GM19238 (cell line): Measurements from ENCODE around the gene DHX8.

Experiments
- DNase-seq: peaks from one replicate; pipeline ENCODE4 v3.0.0; 2011; ENCODE audit warnings: low spot score; ENCODE audit not compliant: insufficient read length

DHX8 gene

GRCh38 chr17:43524945-43525575 lies 41.3 kb downstream of the DHX8 start:
- DNase-seq, result no peak

- no peak for DNase-seq
These were observed 43.3 kb downstream of the DHX8 start for GRCh38 chr17:43526886-43527648.

- no peak for DNase-seq
These were observed 44.7 kb downstream of the DHX8 start for GRCh38 chr17:43528319-43528987.

- no peak for DNase-seq
These were observed 45.4 kb downstream of the DHX8 start for GRCh38 chr17:43528988-43529814.

GRCh38 chr17:43529947-43530287 lies 46.1 kb downstream of the DHX8 start:
- DNase-seq, result no peak

GRCh38 chr17:43530288-43531081 lies 46.7 kb downstream of the DHX8 start:
- DNase-seq, result no peak

- no peak for DNase-seq
These were observed 47.3 kb downstream of the DHX8 start for GRCh38 chr17:43531082-43531378.

- DNase-seq, result no peak
These were observed 48.2 kb downstream of the DHX8 start for GRCh38 chr17:43531955-43532354.

GRCh38 chr17:43532581-43532980 lies 48.8 kb downstream of the DHX8 start:
- no peak for DNase-seq

GRCh38 chr17:43533699-43534098 lies 49.9 kb downstream of the DHX8 start:
- DNase-seq, result no peak

GRCh38 chr17:43534909-43535308 lies 51.1 kb downstream of the DHX8 start:
- no peak for DNase-seq

- no peak for DNase-seq
These were observed 52.6 kb downstream of the DHX8 start for GRCh38 chr17:43536236-43536992.

GRCh38 chr17:43540821-43541674 lies 57.3 kb downstream of the DHX8 start:
- DNase-seq, result no peak

- DNase-seq, result no peak
These were observed 59.1 kb downstream of the DHX8 start for GRCh38 chr17:43542859-43543258.

GRCh38 chr17:43543300-43543699 lies 59.5 kb downstream of the DHX8 start:
- DNase-seq, result no peak

- no peak for DNase-seq
These were observed 60.2 kb downstream of the DHX8 start for GRCh38 chr17:43543771-43544575.

GRCh38 chr17:43545383-43545632 lies 61.5 kb downstream of the DHX8 start:
- peak; percentile 49 for DNase-seq

- peak; percentile 95 for DNase-seq
These were observed 62.8 kb downstream of the DHX8 start, which contains the start of gene ETV4 for GRCh38 chr17:43546319-43547188. TSS of gene ETV4 (minus strand) at chr17:43546340. CDS start at chr17:43545617, 723 bp downstream.
